Memory B cell (primary cell): ENCODE data around the gene ATP9B.

Experiments used
- ATAC-seq: fragments of 150-1000 bp; cut with Tn5 transposase; 2 replicates; pipeline ENCODE4 v1.10.0; 2021; ENCODE audit warnings: low read depth, mild to moderate bottlenecking, moderate library complexity
- DNase-seq, 2 donors: peaks; one replicate each; pipeline ENCODE4 v3.0.0; 2022; ENCODE audit warnings: low spot score in 2 of 2
- H3K27ac Mint-ChIP-seq: one replicate; pipeline ENCODE4 v1.8.0; 2022; ENCODE audit warnings: mild to moderate bottlenecking, moderate library complexity, mixed read lengths
- H3K27me3 Mint-ChIP-seq: one replicate; pipeline ENCODE4 v1.8.0; 2022; ENCODE audit warnings: mixed read lengths
- H3K36me3 Mint-ChIP-seq: one replicate; pipeline ENCODE4 v1.8.0; 2022; ENCODE audit warnings: mild to moderate bottlenecking, mixed read lengths
- H3K4me1 Mint-ChIP-seq: one replicate; pipeline ENCODE4 v1.8.0; 2022; ENCODE audit warnings: mixed read lengths
- H3K4me3 Mint-ChIP-seq: one replicate; pipeline ENCODE4 v1.8.0; 2022; ENCODE audit warnings: mild to moderate bottlenecking, moderate library complexity, mixed read lengths
- H3K9me3 Mint-ChIP-seq: one replicate; pipeline ENCODE4 v1.8.0; 2022; ENCODE audit warnings: mixed read lengths

ATP9B gene

DNA sequence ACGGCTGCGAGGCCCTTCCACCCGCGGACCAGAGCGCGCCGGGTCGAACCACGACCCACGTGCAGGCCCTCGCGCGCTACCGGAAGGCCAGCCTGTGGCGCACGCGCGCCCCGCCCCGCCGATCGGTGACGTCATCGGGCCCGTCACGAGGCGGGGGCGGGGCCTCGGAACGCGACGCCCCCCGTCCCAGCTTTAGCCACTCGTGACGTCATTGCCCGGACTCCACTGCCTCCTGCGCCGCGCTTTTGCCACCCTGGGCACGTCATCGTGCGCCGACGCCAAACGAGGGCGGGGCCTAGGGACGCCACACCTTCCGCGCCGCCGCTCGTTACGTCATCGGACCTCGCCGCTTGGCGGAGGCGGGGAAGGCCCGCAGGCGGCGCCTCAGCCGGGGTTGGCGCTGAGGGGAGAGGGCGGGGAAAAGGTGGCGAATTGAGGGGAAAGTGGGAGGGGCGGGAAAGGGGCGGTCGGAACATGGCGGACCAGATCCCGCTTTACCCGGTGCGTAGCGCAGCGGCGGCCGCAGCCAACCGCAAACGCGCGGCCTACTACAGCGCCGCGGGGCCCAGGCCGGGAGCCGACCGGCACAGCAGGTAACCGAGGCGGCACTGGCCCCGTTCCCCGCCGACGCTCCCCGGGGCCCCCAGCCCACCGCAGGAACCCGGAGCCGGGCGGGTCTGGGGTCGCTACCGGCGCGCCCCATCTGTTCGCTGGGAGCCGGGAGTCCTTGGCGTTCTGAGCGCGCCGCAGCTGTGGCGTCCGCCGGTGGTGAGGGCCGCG, at the start of gene ATP9B:
ATP9B (plus strand) TSS at position 458 of the 780 bp plus-strand sequence; CDS start at position 475, 17 bp downstream.
- Mint-ChIP-seq H3K36me3 (peaks cover 23% of the 10 kb centered on the region), H3K27ac (peak within 1 kb of the TSS; percentile 96), H3K4me1 (peaks cover 24% of the 10 kb centered on the region), H3K9me3 (peaks cover 21% of the 10 kb centered on the region), H3K4me3 (peak within 1 kb of the TSS; percentile 83), H3K27me3 (peaks cover 15% of the 10 kb centered on the region)
- DNase-seq (peak; percentile 100), ATAC-seq (peak; percentile 79)

DNA sequence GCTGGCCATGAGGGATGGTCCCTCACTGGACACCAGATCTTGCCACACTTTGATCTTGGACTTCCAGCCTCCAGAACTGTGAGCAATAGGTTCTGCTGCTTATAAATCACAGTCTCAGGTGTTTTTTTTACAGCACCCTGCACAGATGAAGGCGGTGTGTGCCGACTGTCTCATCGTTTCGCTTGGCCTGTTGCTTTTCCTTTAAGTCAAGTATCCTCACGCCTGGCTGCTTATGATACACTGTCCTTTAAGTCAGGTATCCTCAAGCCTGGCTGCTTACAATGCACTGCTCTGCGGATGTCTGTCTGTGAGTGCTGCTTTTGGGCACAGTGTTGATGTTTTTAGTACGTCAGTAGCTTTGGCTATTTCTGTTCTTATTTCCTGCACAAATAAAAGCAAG, 49.3 kb upstream of the ATP9B start:
- Mint-ChIP-seq H3K4me3 (no peak overlapping the region), H3K27me3 (peaks cover 11% of the 10 kb centered on the region), H3K9me3 (no peaks in the 10 kb centered on the region), H3K4me1 (no peaks in the 10 kb centered on the region), H3K27ac (no peak overlapping the region), H3K36me3 (no peaks in the 10 kb centered on the region)
- DNase-seq: no peak
- no peak for ATAC-seq

DNA sequence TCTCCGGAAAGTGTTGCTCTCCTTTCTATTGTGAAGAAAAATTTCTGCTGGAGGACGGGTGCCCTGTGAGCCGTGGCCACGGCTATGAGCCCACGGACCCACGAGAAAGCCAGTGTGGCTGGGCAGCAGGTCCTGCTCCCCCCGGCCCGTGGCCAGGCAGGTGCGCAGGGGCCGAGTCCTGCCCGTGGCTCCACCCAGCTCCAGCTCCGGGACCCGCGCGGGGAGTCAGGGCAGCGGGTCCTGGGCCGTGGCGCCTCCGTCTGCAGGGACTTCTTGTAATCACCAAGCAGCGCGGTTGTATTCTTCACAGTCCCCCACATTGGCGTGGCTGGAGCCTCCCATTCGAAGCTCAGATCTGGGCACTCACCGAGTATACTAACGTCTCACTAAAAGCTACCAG, 46.6 kb upstream of the ATP9B start:
- H3K9me3 Mint-ChIP-seq: peaks cover 3% of the 10 kb centered on the region
- H3K27ac Mint-ChIP-seq: no peak overlapping the region
- DNase-seq (no peak), ATAC-seq (no peak)
- H3K36me3 Mint-ChIP-seq: no peaks in the 10 kb centered on the region
- H3K4me3 Mint-ChIP-seq: no peak overlapping the region
- H3K4me1 Mint-ChIP-seq: no peaks in the 10 kb centered on the region
- peaks cover 9% of the 10 kb centered on the region for H3K27me3 Mint-ChIP-seq

GRCh38 chr18:79026491-79026890, 42.7 kb upstream of the ATP9B start:
- Mint-ChIP-seq H3K9me3 (peaks cover 18% of the 10 kb centered on the region), H3K4me1 (no peaks in the 10 kb centered on the region), H3K27me3 (peaks cover 5% of the 10 kb centered on the region), H3K36me3 (peaks cover 5% of the 10 kb centered on the region), H3K4me3 (no peak overlapping the region), H3K27ac (no peak overlapping the region)
- DNase-seq (no peak), ATAC-seq (no peak)

DNA sequence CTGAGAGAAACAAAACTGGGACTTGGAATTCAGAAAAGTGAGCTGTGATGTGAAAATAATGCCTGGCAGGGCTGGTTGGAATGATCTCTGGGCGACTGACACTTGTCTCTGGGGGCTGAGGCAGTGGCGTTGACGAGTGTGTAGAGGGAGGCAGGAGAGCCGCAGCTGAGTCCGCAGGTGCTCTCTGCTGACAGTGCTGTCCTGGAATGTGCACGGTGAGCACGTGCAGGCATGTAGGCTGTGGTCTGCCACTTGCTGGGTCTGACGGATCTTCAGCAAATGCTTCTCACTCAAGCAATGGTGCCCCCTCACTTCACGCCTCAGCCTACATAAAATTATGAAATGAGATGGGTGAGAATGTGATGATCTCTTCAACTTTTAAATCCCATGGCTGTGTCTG, 38.5 kb upstream of the ATP9B start:
- no peaks in the 10 kb centered on the region for H3K4me1 Mint-ChIP-seq
- H3K36me3 Mint-ChIP-seq: peaks cover 5% of the 10 kb centered on the region
- peaks cover 16% of the 10 kb centered on the region for H3K9me3 Mint-ChIP-seq
- H3K27ac Mint-ChIP-seq: no peak overlapping the region
- H3K4me3 Mint-ChIP-seq: no peak overlapping the region
- H3K27me3 Mint-ChIP-seq: peaks cover 4% of the 10 kb centered on the region
- DNase-seq (no peak), ATAC-seq (no peak)

DNA sequence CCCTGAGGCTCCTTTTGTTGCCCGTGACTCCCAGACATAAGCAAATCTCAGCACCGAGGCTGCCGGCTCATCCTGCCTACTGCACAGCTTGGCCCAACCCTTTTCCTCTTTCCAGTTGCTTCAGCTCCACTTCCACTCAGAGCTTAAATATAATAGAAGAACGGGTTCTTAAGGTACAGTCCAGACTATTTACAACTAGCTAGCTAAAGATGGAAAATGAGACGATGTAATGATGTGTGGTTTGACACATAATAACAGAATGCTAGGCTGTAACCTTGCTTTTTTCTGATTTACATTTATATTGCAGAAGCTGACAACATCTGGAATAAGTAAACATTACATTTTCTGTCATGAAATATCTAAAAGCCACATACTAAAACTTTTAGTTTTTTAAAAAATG, 26.9 kb upstream of the ATP9B start:
- Mint-ChIP-seq H3K36me3 (peaks cover 1% of the 10 kb centered on the region), H3K27me3 (peaks cover 8% of the 10 kb centered on the region), H3K4me1 (peaks cover 3% of the 10 kb centered on the region), H3K4me3 (no peak overlapping the region), H3K9me3 (peaks cover 1% of the 10 kb centered on the region), H3K27ac (no peak overlapping the region)
- ATAC-seq (no peak), DNase-seq (no peak)

DNA sequence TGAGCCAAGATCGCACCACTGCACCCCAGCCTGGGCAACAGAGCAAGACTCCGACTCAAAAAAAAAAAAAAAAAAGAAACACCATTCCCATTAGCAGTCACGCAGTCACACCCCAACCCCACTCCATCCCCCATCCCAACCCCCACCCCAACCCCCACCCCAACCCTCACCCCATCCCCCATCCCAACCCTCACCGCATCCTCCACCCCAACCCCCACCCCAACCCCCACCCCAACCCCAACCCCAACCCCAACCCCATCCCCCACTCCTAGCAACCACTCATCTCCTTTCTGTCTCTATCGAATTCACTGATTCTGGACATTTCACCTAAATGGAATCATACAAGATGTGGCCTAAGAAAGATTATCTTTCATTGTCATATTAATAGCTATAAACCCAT, 25.9 kb upstream of the ATP9B start:
- no peak overlapping the region for H3K4me3 Mint-ChIP-seq
- ATAC-seq (no peak), DNase-seq (no peak)
- H3K27ac Mint-ChIP-seq: no peak overlapping the region
- no peaks in the 10 kb centered on the region for H3K9me3 Mint-ChIP-seq
- H3K27me3 Mint-ChIP-seq: peaks cover 8% of the 10 kb centered on the region
- peaks cover 1% of the 10 kb centered on the region for H3K36me3 Mint-ChIP-seq
- H3K4me1 Mint-ChIP-seq: peaks cover 3% of the 10 kb centered on the region

GRCh38 chr18:79046522-79046921, 22.7 kb upstream of the ATP9B start:
- Mint-ChIP-seq H3K27ac (no peak overlapping the region), H3K9me3 (no peaks in the 10 kb centered on the region), H3K36me3 (peaks cover 1% of the 10 kb centered on the region), H3K4me1 (no peaks in the 10 kb centered on the region), H3K27me3 (peaks cover 4% of the 10 kb centered on the region), H3K4me3 (no peak overlapping the region)
- no peak for ATAC-seq
- DNase-seq: no peak

GRCh38 chr18:79047556-79048244, 21.5 kb upstream of the ATP9B start:
- Mint-ChIP-seq H3K4me1 (no peaks in the 10 kb centered on the region), H3K9me3 (no peaks in the 10 kb centered on the region), H3K36me3 (peaks cover 1% of the 10 kb centered on the region), H3K4me3 (no peak overlapping the region), H3K27me3 (peaks cover 7% of the 10 kb centered on the region), H3K27ac (no peak overlapping the region)
- ATAC-seq: no peak
- DNase-seq: no peak

- H3K27ac Mint-ChIP-seq: no peak overlapping the region
Measured at GRCh38 chr18:79048245-79048632, 21.0 kb upstream of the ATP9B start.

DNA sequence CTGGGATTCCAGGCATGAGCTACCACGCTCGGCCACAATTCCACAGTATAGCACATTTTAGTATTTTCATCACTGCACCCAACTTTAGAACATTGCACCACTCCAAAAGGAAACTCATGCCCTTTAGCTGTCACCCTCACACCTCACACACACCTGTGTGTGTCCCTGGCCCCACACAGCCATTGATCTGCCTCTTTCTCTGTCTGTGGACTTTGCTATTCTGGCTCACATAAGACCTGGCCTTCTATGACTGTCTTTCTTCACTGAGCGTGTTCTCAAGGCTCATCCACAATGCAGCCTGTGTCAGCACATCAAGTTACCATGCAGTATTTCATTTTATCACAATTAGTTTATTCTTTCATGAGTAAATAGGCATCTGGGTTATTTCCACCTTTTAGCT, 19.7 kb upstream of the ATP9B start:
- Mint-ChIP-seq H3K36me3 (no peaks in the 10 kb centered on the region), H3K9me3 (no peaks in the 10 kb centered on the region), H3K27ac (no peak overlapping the region), H3K4me3 (no peak overlapping the region), H3K4me1 (no peaks in the 10 kb centered on the region), H3K27me3 (peaks cover 6% of the 10 kb centered on the region)
- no peak for ATAC-seq
- DNase-seq: no peak

More at GRCh38 chr18:79048245-79048632, 21.0 kb upstream of the ATP9B start:
- Mint-ChIP-seq H3K4me1 (no peaks in the 10 kb centered on the region), H3K4me3 (no peak overlapping the region), H3K36me3 (peaks cover 1% of the 10 kb centered on the region), H3K9me3 (no peaks in the 10 kb centered on the region), H3K27me3 (peaks cover 7% of the 10 kb centered on the region)
- ATAC-seq (no peak), DNase-seq (no peak)

DNA sequence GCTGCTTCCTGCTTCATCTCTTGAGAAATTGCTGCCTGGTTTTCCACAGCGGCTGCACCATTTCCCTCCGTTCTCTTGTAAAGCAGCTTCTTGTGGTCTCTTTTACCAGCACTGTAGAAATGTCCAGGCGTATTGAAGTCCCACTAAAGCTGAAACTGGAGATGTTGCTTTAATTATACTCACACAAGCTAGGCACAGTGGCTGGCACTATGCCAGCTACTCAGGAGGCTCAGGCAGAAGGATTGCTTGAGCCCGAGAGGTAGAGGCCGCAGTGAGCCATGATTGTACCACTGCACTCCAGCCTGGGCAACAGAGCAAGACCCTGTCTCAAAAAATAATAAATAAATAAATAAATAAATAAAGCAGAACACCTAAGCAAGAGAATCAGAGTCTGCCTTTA, 19.2 kb upstream of the ATP9B start:
- DNase-seq: no peak
- Mint-ChIP-seq H3K4me1 (no peaks in the 10 kb centered on the region), H3K27me3 (peaks cover 6% of the 10 kb centered on the region), H3K4me3 (no peak overlapping the region), H3K9me3 (no peaks in the 10 kb centered on the region), H3K36me3 (no peaks in the 10 kb centered on the region), H3K27ac (no peak overlapping the region)
- no peak for ATAC-seq

DNA sequence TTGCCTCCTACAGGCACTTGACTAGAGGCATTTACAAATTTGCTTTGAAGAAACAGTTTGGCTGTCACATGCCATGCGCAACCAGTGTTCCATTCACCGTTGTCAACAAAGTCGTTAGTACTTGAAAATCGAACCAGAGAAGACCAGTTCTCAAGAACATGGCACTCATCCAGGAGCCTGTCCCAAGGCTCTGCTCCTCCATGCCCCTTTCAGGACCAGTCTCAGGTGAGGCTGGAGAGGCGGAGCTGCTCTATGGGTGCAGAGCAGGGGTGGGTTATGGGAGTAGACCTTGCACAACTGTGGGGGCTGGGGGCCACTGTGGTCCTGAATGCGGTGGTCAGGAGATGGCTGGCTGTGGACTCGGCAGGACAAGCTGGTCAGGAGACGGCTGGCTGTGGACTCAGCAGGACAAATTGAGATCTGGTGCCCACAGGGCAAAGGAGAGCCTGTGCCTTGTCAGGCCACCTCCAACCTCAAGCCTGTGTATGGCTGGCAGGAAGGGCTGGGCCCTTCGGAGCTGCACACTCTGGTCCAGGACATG, 12.3 kb upstream of the ATP9B start:
- Mint-ChIP-seq H3K9me3 (peaks cover 3% of the 10 kb centered on the region), H3K4me1 (peaks cover 7% of the 10 kb centered on the region), H3K36me3 (peaks cover 2% of the 10 kb centered on the region), H3K27me3 (peaks cover 11% of the 10 kb centered on the region), H3K27ac (no peak overlapping the region), H3K4me3 (no peak overlapping the region)
- ATAC-seq: no peak
- no peak for DNase-seq

GRCh38 chr18:79058007-79058406, 11.2 kb upstream of the ATP9B start:
- peaks cover 3% of the 10 kb centered on the region for H3K9me3 Mint-ChIP-seq
- peaks cover 2% of the 10 kb centered on the region for H3K36me3 Mint-ChIP-seq
- no peak overlapping the region for H3K4me3 Mint-ChIP-seq
- peak; percentile 100 for ATAC-seq
- DNase-seq: peak in 1 of 2 donors; percentile 15
- no peak overlapping the region for H3K27ac Mint-ChIP-seq
- peaks cover 8% of the 10 kb centered on the region for H3K27me3 Mint-ChIP-seq
- H3K4me1 Mint-ChIP-seq: peaks cover 7% of the 10 kb centered on the region
